ENCODE results near the gene SAMD8.

DNA sequence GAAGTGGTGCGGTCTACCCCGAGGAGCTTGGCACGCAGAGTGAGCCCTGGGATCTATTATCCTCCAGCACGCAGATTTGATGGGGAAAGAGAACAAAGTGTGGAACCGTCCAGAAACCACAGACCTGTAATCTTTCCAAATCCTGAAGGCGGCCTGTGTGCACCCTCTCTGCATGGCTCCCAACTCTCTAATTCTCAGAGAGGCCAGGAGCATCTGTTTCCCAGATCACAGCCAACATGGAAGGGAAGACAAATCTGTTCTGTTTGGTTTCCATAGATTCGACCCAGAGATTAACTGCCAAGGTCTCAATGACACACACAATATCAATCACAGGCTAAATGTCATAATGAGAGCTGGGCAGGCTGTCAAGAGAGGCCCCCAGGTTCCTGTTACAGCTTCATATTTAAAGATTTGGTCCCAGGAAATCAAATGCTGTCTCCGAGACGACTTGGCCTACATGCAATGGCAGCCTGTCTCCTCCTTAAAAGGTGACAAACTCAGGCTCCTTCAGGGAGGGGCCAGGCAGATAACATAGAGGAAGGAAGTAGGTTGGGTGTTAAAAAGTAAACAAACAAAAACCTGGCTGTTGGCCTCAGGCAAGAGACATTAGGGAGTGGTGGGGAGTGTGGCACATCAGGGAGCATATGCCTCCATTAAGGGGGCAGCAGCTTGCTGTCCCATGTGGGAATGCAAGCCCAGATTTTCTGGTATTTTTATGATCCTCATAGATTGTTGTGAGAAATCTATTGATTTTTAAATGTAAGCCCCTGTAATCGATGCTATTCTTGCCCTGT, 48.8 kb upstream of the SAMD8 start:
- TF ChIP-seq, protein P1, sequence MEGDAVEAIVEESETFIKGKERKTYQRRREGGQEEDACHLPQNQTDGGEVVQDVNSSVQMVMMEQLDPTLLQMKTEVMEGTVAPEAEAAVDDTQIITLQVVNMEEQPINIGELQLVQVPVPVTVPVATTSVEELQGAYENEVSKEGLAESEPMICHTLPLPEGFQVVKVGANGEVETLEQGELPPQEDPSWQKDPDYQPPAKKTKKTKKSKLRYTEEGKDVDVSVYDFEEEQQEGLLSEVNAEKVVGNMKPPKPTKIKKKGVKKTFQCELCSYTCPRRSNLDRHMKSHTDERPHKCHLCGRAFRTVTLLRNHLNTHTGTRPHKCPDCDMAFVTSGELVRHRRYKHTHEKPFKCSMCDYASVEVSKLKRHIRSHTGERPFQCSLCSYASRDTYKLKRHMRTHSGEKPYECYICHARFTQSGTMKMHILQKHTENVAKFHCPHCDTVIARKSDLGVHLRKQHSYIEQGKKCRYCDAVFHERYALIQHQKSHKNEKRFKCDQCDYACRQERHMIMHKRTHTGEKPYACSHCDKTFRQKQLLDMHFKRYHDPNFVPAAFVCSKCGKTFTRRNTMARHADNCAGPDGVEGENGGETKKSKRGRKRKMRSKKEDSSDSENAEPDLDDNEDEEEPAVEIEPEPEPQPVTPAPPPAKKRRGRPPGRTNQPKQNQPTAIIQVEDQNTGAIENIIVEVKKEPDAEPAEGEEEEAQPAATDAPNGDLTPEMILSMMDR (IDR thresholded peaks at IDR 0.05; ENCODE audit: extremely low read depth in 1 of 2, insufficient read depth in 1 of 2, low read depth in 1 of 2, low read length in 2 of 2), result no peak
- no peak for TF ChIP-seq EZH2 (IDR thresholded peaks at IDR 0.05; ENCODE audit: borderline replicate concordance, low read depth, low read length, severe bottlenecking)
